ENCODE results near the gene RABGGTB.
"Not testable (repeated sequence)": the region's sequence is repeated elsewhere in the genome, so short reads cannot be mapped to it uniquely, and the experiment has no call there.

The RABGGTB gene

DNA sequence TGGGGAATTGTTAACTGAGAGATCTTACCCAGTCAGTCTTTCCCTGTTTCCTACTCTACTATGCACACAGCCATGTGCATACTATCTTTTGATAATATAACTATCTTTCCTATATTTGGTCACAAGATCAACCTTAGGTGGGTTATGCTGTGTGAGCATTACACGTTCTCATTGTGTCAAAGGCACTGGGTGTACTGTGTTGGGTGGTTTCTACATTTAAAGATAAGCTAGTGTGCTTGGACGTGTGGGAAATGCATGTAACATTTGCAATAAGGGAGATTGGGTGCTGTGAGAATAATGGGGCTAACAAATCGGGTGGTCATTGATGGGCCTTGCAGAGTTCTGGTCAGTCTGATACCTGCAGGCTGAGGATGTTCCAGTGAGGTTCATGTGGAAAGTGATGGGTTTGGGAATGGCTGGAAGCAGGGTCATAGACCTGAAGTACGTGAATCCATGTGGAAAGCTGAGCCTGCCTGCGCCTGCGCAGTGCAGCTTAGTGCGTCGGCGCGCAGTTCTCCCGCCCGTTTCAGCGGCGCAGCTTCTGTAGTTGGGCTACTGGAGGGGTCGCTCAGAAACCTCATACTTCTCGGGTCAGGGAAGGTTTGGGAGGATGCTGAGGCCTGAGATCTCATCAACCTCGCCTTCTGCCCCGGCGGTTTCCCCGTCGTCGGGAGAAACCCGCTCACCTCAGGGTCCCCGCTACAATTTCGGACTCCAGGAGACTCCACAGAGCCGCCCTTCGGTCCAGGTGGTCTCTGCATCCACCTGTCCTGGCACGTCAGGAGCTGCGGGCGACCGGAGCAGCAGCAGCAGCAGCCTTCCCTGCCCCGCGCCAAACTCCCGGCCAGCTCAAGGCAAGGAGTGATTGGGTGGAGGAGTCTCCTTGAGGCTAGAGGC is 10.6 kb downstream of the RABGGTB start, which contains the start of gene MSH4:
TSS of gene MSH4 (plus strand) at position 507 of the 897 bp plus-strand sequence. CDS start at position 611, 104 bp downstream.
- peak; percentile 55 for DNase-seq (ENCODE audit: low read depth)

GRCh38 chr1:75797273-75797588 is 11.2 kb downstream of the RABGGTB start:
- DNase-seq (ENCODE audit: low read depth), result peak; percentile 37

GRCh38 chr1:75797606-75798216 is 11.7 kb downstream of the RABGGTB start:
- DNase-seq (ENCODE audit: low read depth), result no peak

DNA sequence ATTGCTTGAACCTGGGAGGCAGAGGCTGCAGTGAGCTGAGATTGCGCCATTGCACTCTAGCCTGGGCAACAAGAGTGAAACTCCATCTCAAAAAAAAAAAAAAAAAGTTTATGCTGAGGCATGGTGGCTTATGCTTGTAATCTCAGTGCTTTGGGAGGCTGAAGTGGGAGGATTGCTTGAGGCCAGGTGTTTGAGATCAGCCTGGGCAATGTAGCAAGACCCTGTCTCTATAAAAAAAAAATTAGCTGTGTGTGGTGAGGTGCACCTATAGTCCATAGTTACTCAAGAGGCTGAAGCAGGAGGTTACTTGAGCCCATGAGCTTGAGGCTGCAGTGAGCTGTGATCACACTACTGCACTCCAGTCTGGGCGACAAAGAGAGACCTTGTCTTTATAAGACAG is 15.4 kb downstream of the RABGGTB start:
- not testable (repeated sequence) for DNase-seq (ENCODE audit: low read depth)

- DNase-seq (ENCODE audit: low read depth), result no peak
Measured at GRCh38 chr1:75808921-75809320, 22.9 kb downstream of the RABGGTB start.

GRCh38 chr1:75810113-75810512 is 24.1 kb downstream of the RABGGTB start:
- DNase-seq (ENCODE audit: low read depth), result not testable (repeated sequence)

GRCh38 chr1:75811211-75811981 is 25.3 kb downstream of the RABGGTB start:
- DNase-seq (ENCODE audit: low read depth), result peak; percentile 86

DNA sequence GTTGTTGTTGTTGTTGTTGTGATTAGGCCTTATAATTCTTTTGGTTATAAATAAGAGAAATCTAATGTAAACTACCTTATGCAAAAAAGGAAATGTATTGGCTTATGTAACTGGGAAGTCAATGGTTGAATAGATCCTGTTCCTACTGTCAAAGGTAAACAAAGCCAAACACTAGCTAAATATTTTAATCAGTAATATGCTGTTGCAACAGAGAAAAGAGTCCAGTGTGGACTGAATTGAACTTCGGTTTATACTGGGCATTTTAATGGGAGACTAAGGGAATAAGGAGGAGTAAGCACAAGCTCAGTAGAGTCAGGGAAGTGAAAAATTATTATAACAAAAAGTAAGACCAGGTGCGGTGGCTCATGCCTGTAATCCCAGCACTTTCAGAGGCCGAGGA is 26.0 kb downstream of the RABGGTB start:
- no peak for DNase-seq (ENCODE audit: low read depth)

DNA sequence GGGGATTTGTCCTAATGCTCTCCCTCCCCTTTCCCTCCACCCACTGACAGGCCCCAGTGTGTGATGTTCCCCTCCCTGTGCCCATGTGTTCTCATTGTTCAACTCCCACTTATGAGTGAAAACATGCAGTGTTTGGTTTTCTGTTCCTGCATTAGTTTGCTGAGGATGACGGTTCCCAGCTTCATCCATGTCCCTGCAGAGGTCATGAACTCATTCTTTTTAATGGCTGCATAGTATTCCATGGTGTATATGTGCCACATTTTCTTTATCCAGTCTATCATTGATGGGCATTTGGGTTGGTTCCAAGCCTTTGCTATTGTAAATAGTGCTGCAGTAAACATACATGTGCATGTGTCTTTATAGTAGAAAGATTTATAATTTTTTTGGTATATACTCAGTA is 37.5 kb downstream of the RABGGTB start:
- not testable (repeated sequence) for DNase-seq (ENCODE audit: low read depth)

DNA sequence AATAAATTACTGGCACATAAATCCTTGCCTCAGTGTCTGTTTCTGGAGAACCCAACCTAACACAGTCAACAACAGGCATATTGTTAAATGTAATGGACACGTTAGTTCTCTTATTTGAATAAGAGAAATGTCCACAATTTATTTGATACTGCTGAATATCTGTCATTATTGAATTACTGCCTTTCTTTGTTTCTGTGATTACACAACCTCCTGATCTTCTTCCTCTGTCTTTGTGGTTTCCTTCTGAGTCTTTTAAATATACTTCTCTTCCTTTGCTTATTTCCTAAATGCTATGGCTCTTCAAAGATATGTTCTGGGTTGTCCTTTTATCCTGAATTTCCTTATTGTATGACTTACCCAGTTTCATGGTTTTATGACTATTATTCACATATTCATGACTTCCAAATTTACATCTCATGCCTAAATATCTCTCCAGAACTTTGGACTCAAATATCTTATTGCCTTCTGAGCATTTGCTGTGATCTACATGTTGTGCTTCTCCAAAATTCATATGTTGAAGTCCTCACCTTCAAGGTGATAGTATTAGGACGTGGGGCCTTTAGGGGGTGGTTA is 50.6 kb downstream of the RABGGTB start:
- DNase-seq (ENCODE audit: low read depth), result no peak

- no peak for DNase-seq (ENCODE audit: low read depth)
Measured at GRCh38 chr1:75838079-75838478, 52.0 kb downstream of the RABGGTB start.

DNA sequence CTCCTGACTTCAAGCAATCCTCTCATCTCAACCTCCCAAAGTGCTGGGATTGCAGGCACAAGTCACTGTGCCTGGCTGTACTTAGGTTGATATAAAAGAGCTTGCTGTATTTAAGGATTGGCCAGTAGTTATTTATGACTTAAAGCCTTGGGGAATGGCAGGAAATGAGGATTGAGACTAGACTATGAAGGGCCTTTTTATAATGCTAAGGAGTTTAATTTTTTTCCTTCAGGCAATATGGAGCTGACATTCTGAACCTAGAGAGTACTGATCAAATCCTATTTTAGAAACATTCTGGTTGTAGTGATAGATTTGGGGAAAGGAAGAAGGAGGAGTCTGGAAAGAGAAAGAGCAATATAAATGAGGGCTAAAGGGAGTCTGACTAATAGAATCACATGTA is 55.4 kb downstream of the RABGGTB start:
- no peak for DNase-seq (ENCODE audit: low read depth)

Measured in ELR (cell line).